ENCODE results near the gene GABRG3.

DNA sequence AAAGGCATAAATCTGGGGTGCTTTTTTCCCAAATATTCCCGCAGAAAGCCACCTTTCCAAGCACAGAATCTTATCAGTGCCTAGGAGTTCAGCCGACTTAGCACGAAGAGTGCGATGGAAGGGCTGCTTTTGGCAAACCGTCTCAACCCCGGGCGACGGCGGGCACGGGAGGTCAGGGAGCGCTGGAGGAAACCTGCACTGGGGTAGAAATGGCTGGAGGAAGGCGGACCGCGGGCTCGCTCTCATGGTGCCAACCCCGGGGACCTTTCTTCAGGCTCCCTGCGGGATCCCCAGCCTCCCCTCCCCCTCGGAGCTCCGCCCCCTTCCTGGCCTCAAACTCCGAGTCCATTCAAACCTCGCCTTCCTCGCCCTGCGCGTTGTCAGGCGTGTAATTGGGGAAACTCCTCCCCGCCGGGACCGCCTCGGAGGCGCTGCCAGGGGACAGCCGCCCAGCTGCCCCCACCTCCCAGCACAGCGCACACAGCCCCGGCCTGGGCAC is at the start of gene GABRG3:
- TF ChIP-seq, protein P1, sequence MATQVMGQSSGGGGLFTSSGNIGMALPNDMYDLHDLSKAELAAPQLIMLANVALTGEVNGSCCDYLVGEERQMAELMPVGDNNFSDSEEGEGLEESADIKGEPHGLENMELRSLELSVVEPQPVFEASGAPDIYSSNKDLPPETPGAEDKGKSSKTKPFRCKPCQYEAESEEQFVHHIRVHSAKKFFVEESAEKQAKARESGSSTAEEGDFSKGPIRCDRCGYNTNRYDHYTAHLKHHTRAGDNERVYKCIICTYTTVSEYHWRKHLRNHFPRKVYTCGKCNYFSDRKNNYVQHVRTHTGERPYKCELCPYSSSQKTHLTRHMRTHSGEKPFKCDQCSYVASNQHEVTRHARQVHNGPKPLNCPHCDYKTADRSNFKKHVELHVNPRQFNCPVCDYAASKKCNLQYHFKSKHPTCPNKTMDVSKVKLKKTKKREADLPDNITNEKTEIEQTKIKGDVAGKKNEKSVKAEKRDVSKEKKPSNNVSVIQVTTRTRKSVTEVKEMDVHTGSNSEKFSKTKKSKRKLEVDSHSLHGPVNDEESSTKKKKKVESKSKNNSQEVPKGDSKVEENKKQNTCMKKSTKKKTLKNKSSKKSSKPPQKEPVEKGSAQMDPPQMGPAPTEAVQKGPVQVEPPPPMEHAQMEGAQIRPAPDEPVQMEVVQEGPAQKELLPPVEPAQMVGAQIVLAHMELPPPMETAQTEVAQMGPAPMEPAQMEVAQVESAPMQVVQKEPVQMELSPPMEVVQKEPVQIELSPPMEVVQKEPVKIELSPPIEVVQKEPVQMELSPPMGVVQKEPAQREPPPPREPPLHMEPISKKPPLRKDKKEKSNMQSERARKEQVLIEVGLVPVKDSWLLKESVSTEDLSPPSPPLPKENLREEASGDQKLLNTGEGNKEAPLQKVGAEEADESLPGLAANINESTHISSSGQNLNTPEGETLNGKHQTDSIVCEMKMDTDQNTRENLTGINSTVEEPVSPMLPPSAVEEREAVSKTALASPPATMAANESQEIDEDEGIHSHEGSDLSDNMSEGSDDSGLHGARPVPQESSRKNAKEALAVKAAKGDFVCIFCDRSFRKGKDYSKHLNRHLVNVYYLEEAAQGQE (IDR thresholded peaks at IDR 0.05; ENCODE audit: insufficient replicate concordance, low read depth), result no peak
- TF ChIP-seq, protein P2, sequence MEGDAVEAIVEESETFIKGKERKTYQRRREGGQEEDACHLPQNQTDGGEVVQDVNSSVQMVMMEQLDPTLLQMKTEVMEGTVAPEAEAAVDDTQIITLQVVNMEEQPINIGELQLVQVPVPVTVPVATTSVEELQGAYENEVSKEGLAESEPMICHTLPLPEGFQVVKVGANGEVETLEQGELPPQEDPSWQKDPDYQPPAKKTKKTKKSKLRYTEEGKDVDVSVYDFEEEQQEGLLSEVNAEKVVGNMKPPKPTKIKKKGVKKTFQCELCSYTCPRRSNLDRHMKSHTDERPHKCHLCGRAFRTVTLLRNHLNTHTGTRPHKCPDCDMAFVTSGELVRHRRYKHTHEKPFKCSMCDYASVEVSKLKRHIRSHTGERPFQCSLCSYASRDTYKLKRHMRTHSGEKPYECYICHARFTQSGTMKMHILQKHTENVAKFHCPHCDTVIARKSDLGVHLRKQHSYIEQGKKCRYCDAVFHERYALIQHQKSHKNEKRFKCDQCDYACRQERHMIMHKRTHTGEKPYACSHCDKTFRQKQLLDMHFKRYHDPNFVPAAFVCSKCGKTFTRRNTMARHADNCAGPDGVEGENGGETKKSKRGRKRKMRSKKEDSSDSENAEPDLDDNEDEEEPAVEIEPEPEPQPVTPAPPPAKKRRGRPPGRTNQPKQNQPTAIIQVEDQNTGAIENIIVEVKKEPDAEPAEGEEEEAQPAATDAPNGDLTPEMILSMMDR (IDR thresholded peaks at IDR 0.05; ENCODE audit: insufficient read depth, low read length), result no peak
- TF ChIP-seq GABPA (IDR thresholded peaks at IDR 0.05; ENCODE audit: low read depth) (no peak), POLR2AphosphoS5 (IDR thresholded peaks at IDR 0.05; ENCODE audit: low read depth) (no peak)

Measured in HL-60 (cell line).